ENCODE data around the gene GNGT1.
"Not testable (repeated sequence)": the region's sequence is repeated elsewhere in the genome, so short reads cannot be mapped to it uniquely, and the experiment has no call there.

Gene GNGT1

GRCh38 chr7:93910076-93910994 is 4.0 kb downstream of the GNGT1 start:
- DNase-seq: no peak

- not testable (repeated sequence) for DNase-seq
These were observed 4.9 kb downstream of the GNGT1 start for GRCh38 chr7:93911242-93911641.

- not testable (repeated sequence) for DNase-seq
These were observed 5.3 kb downstream of the GNGT1 start for GRCh38 chr7:93911661-93912060.

GRCh38 chr7:93913197-93913596 is 6.8 kb downstream of the GNGT1 start:
- no peak for DNase-seq

- no peak for DNase-seq
These were observed 8.3 kb downstream of the GNGT1 start for GRCh38 chr7:93914581-93915066.

- not testable (repeated sequence) for DNase-seq
These were observed 9.0 kb downstream of the GNGT1 start for GRCh38 chr7:93915206-93915842.

GRCh38 chr7:93915888-93916287 is 9.5 kb downstream of the GNGT1 start:
- not testable (repeated sequence) for DNase-seq

GRCh38 chr7:93916315-93916714 is 9.9 kb downstream of the GNGT1 start:
- DNase-seq: not testable (repeated sequence)

- no peak for DNase-seq
These were observed 14.3 kb downstream of the GNGT1 start for GRCh38 chr7:93920496-93921182.

- no peak for DNase-seq
These were observed 14.8 kb downstream of the GNGT1 start for GRCh38 chr7:93921186-93921585.

GRCh38 chr7:93921607-93922566 is 15.5 kb downstream of the GNGT1 start, which contains the start of gene GNG11:
Gene GNG11 (plus strand): TSS chr7:93921735. CDS start chr7:93922138, 403 bp downstream.
- DNase-seq: peak; percentile 33 to 44

- DNase-seq: no peak
These were observed 16.9 kb downstream of the GNGT1 start for GRCh38 chr7:93923296-93923695.

- no peak for DNase-seq
These were observed 17.6 kb downstream of the GNGT1 start for GRCh38 chr7:93923942-93924341.

- no peak for DNase-seq
These were observed 20.4 kb downstream of the GNGT1 start for GRCh38 chr7:93926800-93927199.

- no peak for DNase-seq
These were observed 21.2 kb downstream of the GNGT1 start for GRCh38 chr7:93927585-93927984.

GRCh38 chr7:93931655-93932054 is 25.3 kb downstream of the GNGT1 start:
- no peak for DNase-seq

- no peak for DNase-seq
These were observed 26.8 kb downstream of the GNGT1 start for GRCh38 chr7:93933156-93933555.

- no peak for DNase-seq
These were observed 28.7 kb downstream of the GNGT1 start for GRCh38 chr7:93935102-93935501.

- no peak for DNase-seq
These were observed 31.5 kb downstream of the GNGT1 start for GRCh38 chr7:93937818-93938217.

- no peak for DNase-seq
These were observed 31.9 kb downstream of the GNGT1 start for GRCh38 chr7:93938293-93938692.

- no peak for DNase-seq
These were observed 35.6 kb downstream of the GNGT1 start for GRCh38 chr7:93941945-93942344.

All from activated CD4-positive, alpha-beta T cell treated with anti-CD3 and anti-CD28 coated beads, Interleukin-2, amount 50 U/mL, for 48 hours (primary cell).